IMR-90 (cell line): ENCODE data around the gene ZNF587. TPM values are rescaled to one million over a fixed set of nuclear protein-coding genes. Genes with fewer than 3 reads are reported as not detected.
"Not testable (repeated sequence)": the region's sequence is repeated elsewhere in the genome, so short reads cannot be mapped to it uniquely, and the experiment has no call there.

Experiments
- ATAC-seq: fragments of 200-7000 bp; cut with Tn5 transposase; 2 replicates; pipeline ENCODE4 v1.9.1; 2020; ENCODE audit warnings: low read depth, mild to moderate bottlenecking, moderate library complexity
- BruUV-seq: library from RNA; stranded (reverse); fragments of 400-500 nt; replicated peaks from 2 replicates; lab custom pipeline; 2021; lab: Mats Ljungman, UMichigan
- CTCF ChIA-PET: fragments of 300-600 bp; formaldehyde crosslinking; extraction: SDS; loops from one replicate; lab custom pipeline; 2021; ENCODE audit warnings: antibody characterized with exemption; lab: Yijun Ruan, JAX
- POLR2A ChIA-PET: fragments of 300-600 bp; sonication (Branson Sonifier 250); formaldehyde crosslinking; loops from one replicate; lab custom pipeline; 2022; ENCODE audit warnings: antibody characterized with exemption; ENCODE audit not compliant: unreplicated experiment; lab: Charles Lee
- DNase-seq: peaks from one replicate; pipeline ENCODE4 v3.0.0; 2013
- H2AFZ ChIP-seq: replicated peaks from 2 replicates; pipeline ENCODE3; 2013; ENCODE audit warnings: low read length, mild to moderate bottlenecking; ENCODE audit not compliant: poor library complexity
- H2AK5ac ChIP-seq: 2 replicates; pipeline ENCODE4 v1.6.1; 2013; ENCODE audit warnings: low read depth, low read length, inconsistent platforms
- H2AK9ac ChIP-seq: replicated peaks from 2 replicates; pipeline ENCODE3; 2013; ENCODE audit warnings: mild to moderate bottlenecking, low read depth, low read length, moderate library complexity; ENCODE audit not compliant: poor library complexity
- H2BK120ac ChIP-seq: 2 replicates; pipeline ENCODE4 v1.6.1; 2013; ENCODE audit warnings: low read depth, low read length, inconsistent platforms
- H2BK15ac ChIP-seq: 3 replicates; pipeline ENCODE4 v1.6.1; 2013; ENCODE audit warnings: low read depth, low read length, inconsistent platforms
- H2BK20ac ChIP-seq: 2 replicates; pipeline ENCODE4 v1.6.1; 2013; ENCODE audit warnings: low read depth, mild to moderate bottlenecking, inconsistent platforms, low read length, moderate library complexity
- H2BK5ac ChIP-seq: 2 replicates; pipeline ENCODE4 v1.6.1; 2013; ENCODE audit warnings: mild to moderate bottlenecking, low read depth, low read length, inconsistent platforms; ENCODE audit not compliant: poor library complexity, severe bottlenecking
- H3K14ac ChIP-seq: replicated peaks from 2 replicates; pipeline ENCODE4 v1.6.1; 2013; ENCODE audit warnings: low read depth, low read length, inconsistent platforms
- H3K18ac ChIP-seq: 2 replicates; pipeline ENCODE4 v1.6.1; 2013; ENCODE audit warnings: low read depth, low read length, control low read depth
- H3K23ac ChIP-seq: 2 replicates; pipeline ENCODE4 v1.6.1; 2013; ENCODE audit warnings: low read depth, low read length, inconsistent platforms
- H3K27ac ChIP-seq: 2 replicates; pipeline ENCODE4 v1.5.1; 2013; ENCODE audit warnings: mild to moderate bottlenecking, control low read depth, low read length; ENCODE audit not compliant: insufficient read depth
- H3K27me3 ChIP-seq: 2 replicates; pipeline ENCODE4 v1.6.1; 2013; ENCODE audit warnings: low read length; ENCODE audit not compliant: control insufficient read depth, insufficient read depth
- H3K36me3 ChIP-seq: 2 replicates; pipeline ENCODE4 v1.6.1; 2013; ENCODE audit warnings: low read length, mixed read lengths; ENCODE audit not compliant: control insufficient read depth, insufficient read depth
- H3K4ac ChIP-seq: 2 replicates; pipeline ENCODE4 v1.6.1; 2013; ENCODE audit warnings: low read depth, low read length, inconsistent platforms
- H3K4me1 ChIP-seq: 2 replicates; pipeline ENCODE4 v1.6.1; 2013; ENCODE audit warnings: low read length, mixed read lengths; ENCODE audit not compliant: control insufficient read depth, insufficient read depth
- H3K4me2 ChIP-seq: 2 replicates; pipeline ENCODE4 v1.6.1; 2013; ENCODE audit warnings: low read depth, mild to moderate bottlenecking, control low read depth, low read length, moderate library complexity
- H3K4me3 ChIP-seq: 2 replicates; pipeline ENCODE4 v1.5.1; 2013; ENCODE audit warnings: low read depth, mild to moderate bottlenecking, control low read depth, low read length, moderate library complexity; ENCODE audit not compliant: insufficient read depth
- H3K56ac ChIP-seq: 2 replicates; pipeline ENCODE4 v1.6.1; 2013; ENCODE audit warnings: low read length, inconsistent platforms; ENCODE audit not compliant: insufficient read depth; ENCODE audit errors: extremely low read depth
- H3K79me1 ChIP-seq, 2 experiments: 2 replicates each; pipeline ENCODE4 v1.6.1; 2013; ENCODE audit warnings: low read length in 2 of 2, inconsistent platforms in 1 of 2, low read depth in 1 of 2
- H3K9ac ChIP-seq: 2 replicates; pipeline ENCODE4 v1.6.1; 2013; ENCODE audit warnings: low read depth, low read length, control low read depth
- H3K9me1 ChIP-seq: 2 replicates; pipeline ENCODE4 v1.6.1; 2013; ENCODE audit warnings: low read length, inconsistent platforms; ENCODE audit not compliant: insufficient read depth
- H3K9me3 ChIP-seq: 2 replicates; pipeline ENCODE4 v1.6.1; 2013; ENCODE audit warnings: low read length; ENCODE audit not compliant: control insufficient read depth, insufficient read depth
- H4K20me1 ChIP-seq: 2 replicates; pipeline ENCODE4 v1.6.1; 2013; ENCODE audit warnings: low read length, inconsistent platforms; ENCODE audit not compliant: insufficient read depth
- H4K5ac ChIP-seq: 2 replicates; pipeline ENCODE4 v1.6.1; 2013; ENCODE audit warnings: mild to moderate bottlenecking, low read depth, low read length, control low read depth
- H4K8ac ChIP-seq, 2 experiments: 2 replicates each; pipeline ENCODE4 v1.6.1; 2013; ENCODE audit warnings: low read depth in 2 of 2, low read length in 2 of 2, control low read depth in 1 of 2, inconsistent platforms in 1 of 2
- H4K91ac ChIP-seq: 2 replicates; pipeline ENCODE4 v1.6.1; 2013; ENCODE audit warnings: low read depth, low read length, inconsistent platforms; ENCODE audit not compliant: insufficient read depth
- WGBS, 2 experiments: methylation state at CpG; one replicate each; pipeline versions ENCODE4 v1.1.5 to v1.1.7; 2013; ENCODE audit warnings: missing lambda C conversion rate in 2 of 2; ENCODE audit not compliant: insufficient read length in 1 of 2; ENCODE audit errors: extremely low coverage in 2 of 2; 5-methylcytosine and 5-hydroxymethylcytosine counted together
- dilution Hi-C: fragments of 300-500 bp; cut with HindIII; formaldehyde crosslinking; loops from one replicate; pipeline ENCODE4 v1.14.3; 2018; ENCODE audit warnings: low sequenced_read_pairs; ENCODE audit not compliant: unreplicated experiment
- in situ Hi-C: fragments of 300-500 bp; cut with MboI; formaldehyde crosslinking; loops from 3 replicates; pipeline ENCODE4 v1.14.3; 2019; ENCODE audit warnings: low sequenced_read_pairs, inconsistent platforms, mixed read lengths
- intact Hi-C: fragments of 100-400 bp; cut with micrococcal nuclease; formaldehyde crosslinking; loops from 2 replicates; pipeline ENCODE4 v1.10.0; 2022
- polyA plus RNA-seq, 3 experiments: library from polyadenylated mRNA; depleted of rRNA; stranded (reverse); fragments of >200 nt; gene quantifications; 2 replicates each; pipeline ENCODE4 v1.2.3, GENCODE V29; 2012; ENCODE audit warnings: low replicate concordance in 1 of 3
- total RNA-seq: library from RNA; depleted of rRNA; stranded (reverse); fragments of >200 nt; gene quantifications from 2 replicates; pipeline ENCODE4 v1.2.3, GENCODE V29; 2012

ZNF587 gene
- total and polyA plus RNA-seq, 2 of the 4 experiments (the other 2 are of a cell fraction) = 14.0 to 43.7 TPM

GRCh38 chr19:57847164-57847563 lies 2.5 kb upstream of the ZNF587 start:
- H3K9ac ChIP-seq, H4K5ac ChIP-seq, H3K9me1 ChIP-seq, H3K4ac ChIP-seq, intact Hi-C loops, H2BK5ac ChIP-seq, H3K18ac ChIP-seq, POLR2A ChIA-PET, H2AK5ac ChIP-seq, H2BK120ac ChIP-seq, H3K9me3 ChIP-seq, H3K27me3 ChIP-seq, H3K23ac ChIP-seq, H3K4me2 ChIP-seq, BruUV-seq, in situ Hi-C loops, H4K8ac ChIP-seq, CTCF ChIA-PET, H2AFZ ChIP-seq, H3K56ac ChIP-seq, H2BK20ac ChIP-seq, H3K4me3 ChIP-seq, H2BK15ac ChIP-seq, DNase-seq, H3K14ac ChIP-seq, H2AK9ac ChIP-seq, ATAC-seq, H4K91ac ChIP-seq, dilution Hi-C loops, H3K4me1 ChIP-seq, H3K27ac ChIP-seq: not testable (repeated sequence)
- H4K20me1 ChIP-seq = peaks cover 40% of the 10 kb centered on the region
- H3K36me3 ChIP-seq = peaks cover 19% of the 10 kb centered on the region
- no CpG with 5 or more reads among the region's 3 CpGs for WGBS, 2 experiments
- H3K79me1 ChIP-seq = peaks cover 32 to 75% of the 10 kb centered on the region in 2 experiments

- WGBS, 2 experiments = no CpG with 5 or more reads among the region's 2 CpGs
- H3K4me2 ChIP-seq, H3K9ac ChIP-seq, H2AK9ac ChIP-seq, H3K4ac ChIP-seq, BruUV-seq, H2BK20ac ChIP-seq, H2BK15ac ChIP-seq, DNase-seq, H4K91ac ChIP-seq, H3K23ac ChIP-seq, intact Hi-C loops, H3K4me3 ChIP-seq, in situ Hi-C loops, H3K27ac ChIP-seq, CTCF ChIA-PET, H3K14ac ChIP-seq, H2AFZ ChIP-seq, H4K8ac ChIP-seq, H3K18ac ChIP-seq, H2AK5ac ChIP-seq, H2BK120ac ChIP-seq, H2BK5ac ChIP-seq, dilution Hi-C loops, H4K5ac ChIP-seq, H3K4me1 ChIP-seq, H3K9me3 ChIP-seq, H3K56ac ChIP-seq, H3K27me3 ChIP-seq, POLR2A ChIA-PET, H3K9me1 ChIP-seq: not testable (repeated sequence)
- peak; percentile 25 for ATAC-seq
- H4K20me1 ChIP-seq = peaks cover 31% of the 10 kb centered on the region
- peaks cover 19% of the 10 kb centered on the region for H3K36me3 ChIP-seq
- H3K79me1 ChIP-seq = peaks cover 24 to 70% of the 10 kb centered on the region in 2 experiments
These were observed 445 bp upstream of the ZNF587 start for GRCh38 chr19:57849162-57849665.
